Fibroblast of the aortic adventitia (primary cell): ENCODE measurements around the gene TUSC2. TPM values are rescaled to one million over a fixed set of nuclear protein-coding genes. Genes with fewer than 3 reads are reported as not detected.
"Not testable (repeated sequence)": the region's sequence is repeated elsewhere in the genome, so short reads cannot be mapped to it uniquely, and the experiment has no call there.

Experiments
- DNase-seq: peaks from one replicate; pipeline ENCODE4 v3.0.0-alpha.2; 2010; ENCODE audit warnings: low read depth
- H3K4me3 ChIP-seq: 2 replicates; pipeline ENCODE4 v1.5.1; 2011; ENCODE audit warnings: low read depth, mild to moderate bottlenecking, control low read depth, low read length, moderate library complexity
- CTCF ChIP-seq: IDR thresholded peaks from 2 replicates; pipeline ENCODE4 v1.5.1; 2011; ENCODE audit warnings: mild to moderate bottlenecking, low read length, control low read depth, inconsistent platforms; ENCODE audit not compliant: insufficient read depth
- total RNA-seq: library from RNA; depleted of rRNA; stranded (reverse); fragments of >200 nt; gene quantifications from 2 replicates; pipeline ENCODE4 v1.2.3, GENCODE V29; 2012; ENCODE audit warnings: low replicate concordance

TUSC2 gene
- total RNA-seq, 1 donor, result 15.5 TPM

- no peak for TF ChIP-seq CTCF
- no peak for DNase-seq
- H3K4me3 ChIP-seq, result no peak overlapping the region
Observed at GRCh38 chr3:50288387-50289007, 39.5 kb downstream of the TUSC2 start.

GRCh38 chr3:50287262-50287661, 40.8 kb downstream of the TUSC2 start:
- H3K4me3 ChIP-seq, result no peak overlapping the region
- no peak for DNase-seq
- no peak for TF ChIP-seq CTCF

GRCh38 chr3:50286322-50287227, 41.4 kb downstream of the TUSC2 start:
- TF ChIP-seq CTCF, result no peak
- no peak for DNase-seq

GRCh38 chr3:50284121-50284520, 43.9 kb downstream of the TUSC2 start:
- not testable (repeated sequence) for H3K4me3 ChIP-seq, DNase-seq

More at GRCh38 chr3:50286322-50287227, 41.4 kb downstream of the TUSC2 start:
- H3K4me3 ChIP-seq, result no peak overlapping the region

GRCh38 chr3:50279255-50280016, 48.6 kb downstream of the TUSC2 start:
- H3K4me3 ChIP-seq, result no peak overlapping the region
- no peak for DNase-seq
- no peak for TF ChIP-seq CTCF

- TF ChIP-seq CTCF, result no peak
- no peak within 1 kb of the TSS for H3K4me3 ChIP-seq
- no peak for DNase-seq
Observed at GRCh38 chr3:50278880-50279224, 49.2 kb downstream of the TUSC2 start, which contains the start of gene LSMEM2. Gene LSMEM2 (plus strand): TSS chr3:50279087. CDS start chr3:50279114, 27 bp downstream.
